Heart right ventricle (tissue), 16 donors: Measurements from ENCODE around the gene MCCD1. TPM values are rescaled to one million over a fixed set of nuclear protein-coding genes. Genes with fewer than 3 reads are reported as not detected.

Source experiments
- ATAC-seq, 8 donors: fragments of 200-7000 bp; cut with Tn5 transposase; one replicate each; pipeline ENCODE4 v1.9.1; 2020; ENCODE audit warnings: mild to moderate bottlenecking in 8 of 8, moderate library complexity in 8 of 8, moderate number of reproducible peaks in 1 of 8
- DNase-seq, 2 donors: peaks; one replicate each; pipeline ENCODE4 v3.0.0-alpha.2; 2020
- H3K27ac ChIP-seq, 10 donors: fragments of 200-600 bp; sonication (generic) in 2 of 10; one replicate each; pipeline versions ENCODE4 v1.5.0 to v1.8.0; 2020 to 2022; ENCODE audit warnings: mild to moderate bottlenecking in 3 of 10
- H3K27me3 ChIP-seq, 7 donors: fragments of 200-600 bp; one replicate each; pipeline ENCODE4 v1.8.0; 2021 to 2022; ENCODE audit warnings: mild to moderate bottlenecking in 2 of 7
- H3K36me3 ChIP-seq, 9 donors: fragments of 200-600 bp; sonication (generic) in 1 of 9; one replicate each; pipeline versions ENCODE4 v1.5.0 to v1.8.0; 2020 to 2022; ENCODE audit warnings: mild to moderate bottlenecking in 2 of 9
- H3K4me1 ChIP-seq, 9 donors: fragments of 200-600 bp; sonication (generic) in 1 of 9; one replicate each; pipeline versions ENCODE4 v1.5.0 to v1.8.0; 2020 to 2022; ENCODE audit warnings: mild to moderate bottlenecking in 4 of 9
- H3K4me3 ChIP-seq, 10 donors: fragments of 200-600 bp; sonication (generic) in 2 of 10; one replicate each; pipeline versions ENCODE4 v1.5.0 to v1.8.0; 2020 to 2022; ENCODE audit warnings: mild to moderate bottlenecking in 7 of 10, moderate library complexity in 2 of 10
- H3K9me3 ChIP-seq, 11 donors: fragments of 200-600 bp in 10 of 11; sonication (generic) in 2 of 11; one replicate each; pipeline versions ENCODE4 v1.5.0 to v1.8.0; 2013 to 2022; ENCODE audit warnings: mild to moderate bottlenecking in 2 of 11, control low read depth in 1 of 11, moderate library complexity in 1 of 11
- CTCF ChIP-seq, 9 donors: fragments of 200-600 bp; sonication (generic) in 2 of 9; IDR thresholded peaks; one replicate each; pipeline versions ENCODE4 v1.5.0 to v1.8.0; 2021 to 2022; ENCODE audit warnings: antibody characterized with exemption in 9 of 9, mild to moderate bottlenecking in 5 of 9, moderate library complexity in 1 of 9
- WGBS, 2 donors: extraction: QIAGEN DNeasy Blood & Tissue Kit; methylation state at CpG; one replicate each; pipeline ENCODE4 v1.1.7; 2013; ENCODE audit warnings: inconsistent platforms in 1 of 2; 5-methylcytosine and 5-hydroxymethylcytosine counted together
- intact Hi-C, 10 donors: fragments of 100-400 bp; cut with DNase I; formaldehyde crosslinking; loops; one replicate each; pipeline versions ENCODE4 v1.11.1 to v1.14.2; 2022
- polyA plus RNA-seq, 2 donors: library from polyadenylated mRNA; stranded (reverse); fragments of 200-250 nt; gene quantifications; one replicate each; pipeline ENCODE4 v1.2.3, GENCODE V29; 2013
- total RNA-seq, 10 donors: library from RNA; stranded (reverse); fragmentation: NEBNext Ultra II Directional in 3 of 10; extraction: Animal tissue kit (Norgen Biotek cat#: 25700) in 3 of 10; gene quantifications; one replicate each; pipeline versions ENCODE4 v1.2.1 to v1.2.4, GENCODE V29; 2021 to 2023
- donor health status: Arrhythmogenic right ventricular cardiomyopathy.
- donor health status: ischemic (EF 13 %, LVEDD 7.1; RV severe dilation, severe dysfunction).
- donor health status: healthy with polysubstance abuse.
- donor health status: DM: no; HTN: yes; CAD: no.
- donor health status: DM: no; HTN: no; CAD: no.
- donor health status: ischemic (EF 25% LVEDD 6.9; RV normal size, moderate dysfunction).
- donor health status: ischemic (EF 25% LVEDD 5.7; RV mildly dilated, moderate dysfunction).
- donor health status: healthy.
- donor health status: DM: yes; HTN: yes; CAD: no.
- donor health status: Ischemic cardiomyopathy.
- donor health status: ischemic (EF 35%, LVEDD 5.7; RV mildly dilated, moderate dysfunction).
- donor health status: nonischemic (EF 11% LVEDD 7.7; RV severe dilation, severe dysfunction).
- donor health status: DM: yes; HTN: yes; CAD: no.
- donor health status: PGD.
- donor health status: ischemic (EF 29% LVEDD 5.4; RV normal size, mild dysfunction).
- donor health status: nonischemic (EF 23%, LVEDD 6.1; RV moderate dilation, normal function).

Gene MCCD1
- total and polyA plus RNA-seq, 12 donors = not detected

- no peak for TF ChIP-seq CTCF (IDR thresholded peaks at IDR 0.05)
- intact Hi-C loops = no loop called here
- ATAC-seq (no peak), DNase-seq (no peak)
- 80 to 84% methylated on average over 1 of the region's 1 CpG for WGBS, 2 donors
- peaks cover 0 to 31% (median 3%) of the 10 kb centered on the region in 9 donors for H3K4me1 ChIP-seq
- no peak overlapping the region for H3K27ac ChIP-seq
- H3K27me3 ChIP-seq = peaks cover 0 to 11% (median 0%) of the 10 kb centered on the region in 7 donors
- H3K36me3 ChIP-seq = no peaks in the 10 kb centered on the region
- no peak overlapping the region for H3K4me3 ChIP-seq
- H3K9me3 ChIP-seq = no peaks in the 10 kb centered on the region
Observed at GRCh38 chr6:31569861-31570536, 41.2 kb downstream of the MCCD1 start.

GRCh38 chr6:31572041-31572911, 43.5 kb downstream of the MCCD1 start, which contains the start of gene LTA:
LTA (plus strand) TSS chr6:31572289; CDS start chr6:31572743, 454 bp downstream.
- WGBS, 2 donors = 89% methylated on average over 27 of the region's 27 CpGs
- H3K4me3 ChIP-seq = peak within 1 kb of the TSS in 1 of 10 donors; percentile 41
- no peak for ATAC-seq

GRCh38 chr6:31573239-31574105, 44.7 kb downstream of the MCCD1 start:
- intact Hi-C loops = loop anchor here in 1 of 10 donors (1.0 kb wide), 1 partner anchor 11 kb away; no protein-coding TSS in a partner anchor
- TF ChIP-seq CTCF (IDR thresholded peaks at IDR 0.05) = no peak
- WGBS, 2 donors = 88% methylated on average over 9 of the region's 9 CpGs
- peak overlapping the region in 1 of 10 donors; percentile 79 for H3K27ac ChIP-seq
- peaks cover 0 to 15% (median 0%) of the 10 kb centered on the region in 9 donors for H3K36me3 ChIP-seq
- H3K4me3 ChIP-seq = no peak overlapping the region
- H3K27me3 ChIP-seq = peaks cover 0 to 11% (median 0%) of the 10 kb centered on the region in 7 donors
- ATAC-seq (no peak), DNase-seq (no peak)
- H3K4me1 ChIP-seq = peaks cover 0 to 47% (median 5%) of the 10 kb centered on the region in 9 donors
- H3K9me3 ChIP-seq = no peaks in the 10 kb centered on the region

More at GRCh38 chr6:31572041-31572911, 43.5 kb downstream of the MCCD1 start, which contains the start of gene LTA:
- DNase-seq = no peak
- intact Hi-C loops = no loop called here
- Histone ChIP-seq H3K4me1 (peaks cover 0 to 46% (median 5%) of the 10 kb centered on the region in 9 donors), H3K9me3 (no peaks in the 10 kb centered on the region), H3K36me3 (peaks cover 0 to 3% (median 0%) of the 10 kb centered on the region in 9 donors), H3K27me3 (peaks cover 0 to 11% (median 0%) of the 10 kb centered on the region in 7 donors), H3K27ac (peak within 1 kb of the TSS in 1 of 10 donors; percentile 79)
- no peak for TF ChIP-seq CTCF (IDR thresholded peaks at IDR 0.05)
